HG03342 (cell line): Measurements from ENCODE around the gene CTIF.

Experiments
- ATAC-seq: cut with Tn5 transposase; IDR thresholded peaks from one replicate; pipeline ENCODE4 v1.9.1; 2021; ENCODE audit warnings: mild to moderate bottlenecking, moderate library complexity; ENCODE audit not compliant: unreplicated experiment

The CTIF gene

DNA sequence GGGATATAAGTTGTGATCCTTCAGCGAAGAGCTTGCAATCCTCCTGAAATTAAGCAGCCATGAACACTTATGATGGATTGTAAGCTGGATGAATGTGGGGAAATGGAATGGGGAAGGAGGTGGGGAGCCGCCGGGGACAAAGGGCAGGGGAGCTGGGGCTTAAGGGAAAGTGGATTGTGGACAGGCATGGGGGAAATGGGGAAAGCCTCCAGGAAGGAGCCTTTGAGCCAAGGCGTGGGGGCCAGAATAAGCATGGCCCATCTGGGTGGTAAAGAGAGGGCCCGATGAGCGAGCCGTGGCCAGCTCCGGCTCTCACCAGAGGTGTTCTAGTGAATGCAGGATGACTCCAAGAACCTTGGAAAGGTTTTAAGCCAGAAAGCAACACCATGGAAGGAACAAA is 288.0 kb downstream of the CTIF start:
- ATAC-seq: no peak

DNA sequence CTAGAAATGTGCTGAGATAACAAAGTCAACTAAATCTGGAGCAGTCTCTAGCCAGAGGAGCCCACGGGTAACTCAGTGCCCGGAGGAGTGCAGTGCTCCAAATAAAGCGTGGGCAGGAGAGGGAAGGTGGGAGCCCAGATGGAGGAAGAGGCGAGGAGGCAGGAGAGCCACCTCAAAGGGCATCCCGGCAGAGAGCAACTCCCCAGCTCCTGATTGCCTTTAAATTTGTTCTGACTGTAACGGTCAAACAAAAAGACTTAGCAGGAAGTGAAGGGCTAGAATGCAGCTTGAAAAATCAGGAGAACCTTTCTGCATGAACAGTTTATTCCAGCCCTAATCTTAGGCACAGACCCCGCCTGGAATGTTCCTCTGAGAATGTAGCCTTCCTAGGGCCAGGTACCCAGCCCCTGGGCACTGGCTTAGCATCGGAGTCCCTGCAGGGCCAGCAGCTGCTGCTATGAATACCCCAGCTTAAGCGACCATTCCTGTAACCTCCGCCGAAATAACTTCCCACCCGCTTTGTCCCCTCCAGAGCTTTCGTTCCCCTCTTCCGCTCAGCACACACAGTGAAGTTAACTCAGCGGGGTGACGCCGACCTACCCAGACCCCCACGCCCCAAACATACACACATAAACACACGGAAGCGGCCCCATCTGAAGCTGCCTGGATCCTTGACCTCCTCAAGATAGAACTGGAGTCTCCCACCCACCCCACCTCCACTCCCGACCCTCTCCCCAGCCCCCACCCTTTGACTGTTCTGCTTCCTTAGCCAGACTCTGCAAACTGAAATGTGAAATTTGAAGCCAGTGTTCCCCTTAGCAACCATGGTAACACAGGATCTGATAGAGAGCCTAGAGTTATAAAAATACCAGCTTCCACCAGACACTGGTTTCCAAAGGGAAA is 288.7 kb downstream of the CTIF start:
- no peak for ATAC-seq

DNA sequence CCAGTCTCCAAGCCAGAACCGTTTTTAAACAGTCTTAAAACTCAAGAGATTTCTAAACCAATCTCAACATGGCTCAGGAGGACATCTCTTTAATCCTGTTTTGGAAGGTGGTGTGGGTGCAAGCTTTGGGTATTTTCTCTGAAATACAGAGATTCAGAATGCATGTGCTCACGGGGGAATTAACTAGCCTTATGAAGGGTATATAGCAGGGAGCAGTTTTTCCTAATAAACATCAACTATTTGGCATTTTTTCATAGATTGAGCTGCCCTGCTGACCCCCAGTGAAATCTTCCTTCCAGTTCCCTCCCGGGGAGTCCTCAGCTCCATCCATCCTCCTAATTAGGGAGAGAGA is 289.3 kb downstream of the CTIF start:
- ATAC-seq: no peak

DNA sequence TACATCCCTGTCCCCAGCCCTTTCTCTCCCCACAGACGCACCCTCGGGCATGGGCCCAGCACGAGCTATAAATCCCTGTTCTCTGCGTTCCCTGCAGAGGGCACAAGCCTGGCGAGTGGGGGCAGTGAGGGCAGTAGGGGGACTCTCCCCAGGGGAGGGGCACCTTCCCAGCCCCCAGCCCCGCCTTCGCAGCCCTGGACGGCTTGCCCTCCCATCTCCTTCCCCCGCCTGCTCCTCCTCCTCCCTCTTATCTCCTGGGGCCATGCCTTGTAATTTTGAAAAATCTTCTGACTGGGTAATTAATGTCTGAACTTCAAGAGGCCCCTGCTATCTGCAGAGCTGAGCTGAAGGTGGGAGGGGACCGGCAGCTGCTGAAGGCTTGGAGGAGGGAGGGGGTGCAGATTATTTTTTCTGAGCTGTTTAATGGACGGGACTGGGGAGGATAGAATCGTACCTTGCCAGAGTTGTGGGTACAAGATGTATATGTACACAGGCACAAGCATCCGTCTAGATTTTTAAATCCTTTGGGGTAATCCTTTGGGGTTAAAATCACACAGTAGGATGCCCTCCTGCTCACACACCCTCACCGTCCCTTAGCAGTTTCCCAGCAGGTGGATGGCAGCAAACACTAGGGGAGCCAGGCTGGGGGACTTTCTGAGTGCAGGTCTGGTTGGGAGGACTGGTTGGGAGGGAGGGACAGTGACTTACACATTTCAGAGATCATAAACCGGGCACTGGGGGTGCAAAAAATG is 290.0 kb downstream of the CTIF start:
- ATAC-seq: no peak

DNA sequence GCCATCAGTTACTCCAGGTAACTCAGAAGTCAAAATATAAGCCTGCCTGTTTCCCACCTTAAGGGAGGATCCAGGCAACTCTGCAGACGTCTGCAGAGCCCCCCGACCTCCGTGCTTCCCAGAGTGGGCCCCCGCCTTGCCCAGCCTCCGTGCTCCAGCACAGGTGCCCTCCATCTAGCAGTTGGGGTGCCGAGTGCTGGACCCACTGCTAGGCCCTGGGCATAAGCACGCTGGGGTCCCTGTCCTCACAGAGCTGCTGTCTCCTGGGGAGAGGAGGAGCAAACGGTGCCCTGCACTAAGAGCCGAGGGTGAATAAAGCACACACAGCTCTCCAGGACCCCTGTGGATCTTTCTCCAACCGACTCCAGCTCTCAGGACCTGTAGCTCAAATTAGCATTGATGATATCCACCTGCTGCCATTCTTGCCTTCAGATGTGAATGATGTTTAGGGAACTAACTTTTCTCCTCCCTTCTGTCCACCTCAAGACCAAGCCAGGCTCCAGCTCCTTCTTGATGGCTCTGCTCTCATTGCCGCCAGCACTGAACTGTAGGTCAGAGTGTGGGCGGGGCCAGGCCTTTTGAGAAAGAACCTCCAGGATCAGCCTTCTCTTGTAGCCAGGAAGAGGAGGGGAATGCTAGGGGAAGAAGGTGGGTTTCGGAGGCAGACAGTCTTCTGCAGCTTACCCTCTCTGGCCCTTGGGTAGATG is 290.8 kb downstream of the CTIF start:
- ATAC-seq: no peak

DNA sequence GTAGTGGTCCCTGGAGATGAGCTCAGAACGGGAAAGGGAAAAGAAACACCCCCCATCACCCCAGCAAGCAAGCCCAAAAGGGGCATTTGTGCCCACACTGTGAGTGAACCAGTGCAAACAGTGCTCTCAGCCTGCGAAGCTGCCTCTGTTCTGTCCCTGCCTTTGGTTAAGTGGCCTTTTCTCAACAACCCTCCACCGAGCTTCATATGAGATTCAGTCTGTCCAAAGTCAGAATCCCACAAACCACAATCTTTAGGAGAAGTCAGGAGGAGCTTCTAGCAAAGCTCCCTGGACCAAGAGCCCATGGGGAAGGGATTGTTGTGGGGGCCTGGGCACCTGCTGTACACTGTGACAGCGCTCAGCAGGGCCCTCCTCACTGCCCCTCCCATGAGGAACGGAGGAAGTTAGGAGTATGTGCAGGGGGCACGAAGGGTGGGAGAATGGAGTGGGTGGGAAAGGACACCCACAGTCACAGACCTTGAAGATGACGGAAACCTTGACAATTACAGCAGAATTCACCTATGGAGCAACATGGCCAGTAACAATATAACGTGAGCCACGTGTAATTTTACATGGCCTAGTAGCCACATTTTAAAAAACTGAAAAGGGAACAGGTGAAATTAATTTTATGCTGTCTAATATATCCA is 292.4 kb downstream of the CTIF start:
- ATAC-seq: no peak

DNA sequence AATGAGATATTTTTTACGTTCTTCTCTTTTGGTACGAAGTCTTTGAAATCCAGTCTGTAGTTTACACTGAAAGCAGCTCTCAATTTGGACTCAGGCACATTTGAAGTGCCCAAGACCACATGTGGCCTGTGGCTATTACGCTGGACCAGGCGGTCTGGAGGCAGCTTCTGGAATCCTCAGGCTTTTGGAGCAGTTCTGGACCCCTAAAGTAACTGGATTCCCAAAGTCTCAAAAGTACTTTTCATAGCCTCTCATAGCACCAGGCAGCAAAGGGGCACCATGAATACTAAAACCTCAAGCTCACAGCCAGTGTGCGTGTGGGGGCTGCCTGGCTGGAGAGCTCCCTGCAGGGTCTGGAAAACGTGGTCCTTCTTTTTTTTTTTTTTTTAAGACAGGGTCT is 293.0 kb downstream of the CTIF start:
- no peak for ATAC-seq

DNA sequence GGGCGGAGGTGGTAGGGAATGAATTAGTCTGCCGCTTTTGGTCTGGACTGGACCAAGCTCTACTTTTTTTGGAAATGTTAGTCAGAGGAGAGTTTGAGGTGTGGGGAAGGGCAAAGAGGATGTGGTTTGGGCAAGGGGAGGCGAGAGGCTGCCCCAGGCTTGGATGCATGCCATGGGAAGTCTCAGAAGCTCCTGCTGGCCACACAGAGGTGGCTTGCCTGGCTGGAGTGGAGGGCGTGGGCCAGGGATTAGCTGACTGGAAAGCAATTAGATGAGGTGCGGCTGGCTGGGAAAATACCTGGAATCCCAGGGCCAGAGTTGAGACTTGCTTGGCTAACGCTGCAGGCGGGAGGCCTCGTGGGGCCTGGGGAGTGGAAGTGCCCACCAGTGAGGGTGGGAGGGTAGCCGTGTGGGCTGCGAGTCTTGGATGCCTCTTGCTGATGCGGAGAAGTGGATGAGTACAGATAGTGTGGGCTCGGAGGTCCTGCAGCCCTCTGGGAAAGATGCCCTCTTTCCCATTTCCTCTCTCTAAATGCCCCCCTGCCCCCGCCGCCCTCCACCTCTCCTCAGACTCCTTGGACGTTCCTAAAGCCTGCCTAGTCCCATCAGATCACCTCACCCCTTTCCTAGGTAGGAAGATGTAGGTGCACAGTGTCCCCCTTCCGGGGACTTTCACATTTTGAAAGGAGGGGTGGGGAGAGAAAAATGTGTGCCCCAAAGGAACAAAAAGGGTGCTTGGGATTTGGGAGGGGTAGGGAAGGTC is 294.3 kb downstream of the CTIF start:
- no peak for ATAC-seq

DNA sequence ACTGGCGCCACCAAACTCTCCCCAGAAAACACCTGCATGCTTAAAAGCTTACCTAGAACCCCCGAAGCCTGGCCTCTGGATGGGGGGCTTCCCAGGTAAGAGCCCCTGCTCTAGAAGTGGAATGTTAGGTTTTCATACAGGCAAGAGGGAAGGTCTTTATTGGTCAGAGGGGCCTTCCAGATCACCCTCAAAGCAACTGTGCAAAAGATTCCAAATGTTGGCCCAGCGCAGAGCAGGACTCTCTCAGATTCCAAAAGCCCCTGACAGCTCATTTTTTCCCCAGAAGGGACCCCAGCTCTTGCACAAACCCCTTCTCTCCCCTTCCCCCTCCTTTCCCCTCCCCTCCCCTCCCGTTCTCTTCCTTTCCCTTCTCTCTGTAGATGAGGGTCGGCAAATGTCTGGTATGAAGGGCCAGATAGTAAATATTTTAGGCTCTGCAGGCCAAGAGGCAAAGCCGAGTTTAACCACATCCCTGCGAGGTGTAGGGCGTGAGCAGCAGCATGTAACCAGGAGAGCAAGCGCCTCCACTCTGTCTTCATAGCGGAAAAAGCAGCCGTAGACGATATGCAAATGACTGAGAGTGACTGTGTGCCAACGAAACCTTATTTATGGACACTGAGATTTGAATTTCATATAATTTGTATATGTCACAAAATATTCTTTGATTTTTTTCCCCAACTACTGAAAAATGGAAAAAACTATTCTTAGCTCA is 295.0 kb downstream of the CTIF start:
- peak; percentile 72 for ATAC-seq

DNA sequence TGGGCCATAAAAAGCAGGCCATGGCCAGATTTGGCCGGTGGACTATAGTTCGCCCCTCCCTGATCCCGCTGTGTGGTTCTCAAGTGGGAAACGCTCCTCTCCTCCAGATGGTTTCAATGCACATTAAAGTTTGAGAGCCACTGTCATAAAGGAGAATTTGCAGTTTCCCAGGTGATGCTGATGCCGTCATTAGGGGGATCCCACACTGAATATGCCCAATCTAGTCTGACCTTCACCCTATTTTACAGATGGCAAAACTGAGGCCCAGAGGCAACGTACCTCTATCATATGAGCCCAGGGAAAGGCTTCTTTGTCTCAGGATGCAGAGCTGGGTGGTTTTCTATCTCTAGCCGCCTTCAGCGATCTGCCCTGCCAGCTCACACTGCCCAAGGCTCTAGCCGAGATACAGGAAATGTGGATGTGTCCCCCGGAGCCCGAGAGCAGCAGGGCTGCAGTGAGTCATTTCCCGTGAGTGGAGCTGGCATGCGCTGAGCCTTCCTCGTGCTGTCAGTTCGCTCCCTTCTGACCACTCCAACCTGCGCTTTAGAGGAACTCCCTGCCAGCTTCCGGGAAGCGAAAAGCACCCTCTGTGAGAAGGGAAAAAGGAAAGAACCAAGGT is 295.7 kb downstream of the CTIF start:
- peak; percentile 51 for ATAC-seq

DNA sequence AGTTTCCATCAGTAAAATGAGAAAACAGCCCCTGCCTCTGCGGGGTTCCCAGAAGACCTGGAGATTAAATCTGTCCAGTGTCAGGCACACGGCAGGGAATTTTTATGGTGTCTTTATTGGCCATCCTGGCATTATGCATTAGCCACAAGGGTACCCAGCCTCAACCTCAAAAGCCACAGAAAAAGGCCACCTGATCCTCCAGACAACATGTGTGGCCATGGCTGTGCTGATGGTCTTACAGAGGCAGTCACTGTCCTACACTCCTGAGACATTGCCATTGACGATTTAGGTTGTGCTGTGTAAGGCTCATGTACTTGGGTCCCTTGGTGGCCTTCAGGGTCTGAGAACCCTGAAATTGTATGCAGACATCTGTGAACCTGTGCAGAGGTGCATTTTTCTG is 296.3 kb downstream of the CTIF start:
- no peak for ATAC-seq

DNA sequence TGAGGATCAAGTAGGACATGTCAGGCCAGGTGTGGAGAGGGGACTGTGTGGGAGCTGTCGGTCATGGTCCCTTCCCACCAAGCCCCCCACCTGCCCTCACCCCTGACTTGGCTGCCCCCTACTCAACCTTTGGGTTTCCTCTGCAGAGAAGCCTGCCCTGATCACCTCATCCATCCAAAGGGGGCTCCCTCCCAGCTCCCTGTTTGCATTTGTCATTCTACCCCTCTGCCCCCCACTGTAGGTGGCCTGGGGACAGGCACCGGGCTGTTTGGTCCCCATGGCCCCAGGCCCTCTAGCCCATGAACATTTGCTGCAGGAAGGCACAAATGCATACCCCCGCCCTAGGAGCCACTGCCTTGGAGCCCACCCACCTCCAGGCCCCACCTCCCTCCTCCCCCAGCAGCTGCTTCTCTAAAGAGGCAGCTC is 296.9 kb downstream of the CTIF start:
- no peak for ATAC-seq

DNA sequence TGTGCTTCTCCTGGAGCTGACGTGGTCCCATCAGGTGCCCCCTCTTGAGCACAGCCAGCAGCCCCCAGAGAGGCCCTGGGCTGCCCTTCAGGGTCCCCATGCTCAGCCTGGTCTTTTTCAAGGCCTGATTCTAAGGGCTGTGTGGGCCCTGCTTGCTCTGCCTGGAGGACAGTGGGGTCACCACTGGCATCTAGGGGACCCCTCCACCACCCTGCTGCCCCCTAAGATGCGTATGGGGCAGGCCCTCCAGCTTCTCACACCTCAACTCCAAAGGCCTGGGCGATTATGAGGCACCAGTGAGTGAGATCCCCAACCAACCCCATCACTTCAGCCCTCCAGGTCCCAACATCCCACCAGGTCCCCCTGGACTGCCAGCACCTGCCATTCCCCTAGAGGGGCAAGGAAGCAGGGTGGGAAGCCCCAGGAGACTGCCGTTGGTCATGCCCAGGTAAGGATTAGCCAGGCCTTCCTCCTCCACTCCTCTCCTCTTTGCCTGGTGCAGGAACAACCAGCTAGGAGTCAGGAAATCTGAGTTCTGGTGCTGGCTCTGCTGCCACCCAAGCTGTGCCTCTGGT is 297.5 kb downstream of the CTIF start:
- no peak for ATAC-seq

DNA sequence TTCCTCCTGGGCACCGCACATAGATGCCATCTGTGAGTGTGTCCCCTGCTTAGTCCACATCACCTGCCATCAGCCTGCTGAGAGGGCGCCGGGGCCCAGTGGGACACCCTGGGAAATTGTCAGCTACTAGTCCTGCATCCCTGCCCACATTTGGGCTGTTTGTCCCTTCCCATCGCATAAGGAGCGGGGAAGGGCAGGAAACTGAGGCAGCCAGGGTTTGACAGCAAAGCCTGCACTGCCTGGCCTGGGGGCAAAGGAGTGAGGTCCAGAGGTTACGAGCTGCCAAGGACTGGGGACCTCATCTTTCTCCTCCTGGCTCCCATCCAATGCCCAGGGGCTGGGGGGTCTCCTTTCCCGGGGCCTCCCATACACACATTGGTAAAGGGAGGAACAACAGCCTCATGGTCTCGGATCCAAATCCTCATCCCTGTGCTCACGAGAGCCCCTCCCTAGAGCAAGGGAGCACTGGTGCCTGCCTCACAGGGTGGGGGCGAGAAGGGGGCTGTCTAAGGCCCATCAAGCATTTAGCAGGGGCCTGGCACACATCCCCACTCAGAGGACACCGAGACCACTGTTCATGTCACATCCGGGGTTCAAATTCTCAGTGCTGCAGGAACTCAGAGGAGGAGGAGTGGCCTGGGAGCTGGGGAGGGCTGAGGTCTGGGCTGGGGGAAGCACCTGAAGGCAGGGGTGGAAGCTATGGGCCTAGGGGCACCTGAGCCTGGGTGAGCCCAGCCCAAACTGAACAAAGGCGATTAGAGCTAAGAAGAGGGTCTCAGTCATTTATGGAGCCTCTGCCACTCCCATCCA is 298.2 kb downstream of the CTIF start:
- no peak for ATAC-seq

DNA sequence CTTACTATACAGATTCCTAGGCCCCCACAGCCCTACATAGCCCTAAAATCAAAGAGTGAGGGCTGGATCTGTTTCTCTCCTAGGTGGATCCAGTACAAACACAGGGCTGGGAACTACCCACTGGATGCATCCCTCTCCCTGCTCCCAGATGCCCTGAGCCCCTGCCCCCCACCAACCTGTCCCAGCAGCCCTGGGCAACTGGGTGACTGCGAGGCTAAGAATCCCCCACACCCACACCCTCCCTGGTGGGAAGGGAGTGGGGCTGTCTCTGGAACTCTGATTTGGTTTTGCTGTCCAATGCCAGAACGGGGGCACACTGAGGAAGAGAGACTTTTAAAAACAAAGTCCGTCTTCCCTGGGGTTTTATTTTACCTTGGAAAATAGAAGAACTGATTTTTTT is 298.8 kb downstream of the CTIF start:
- ATAC-seq: no peak

DNA sequence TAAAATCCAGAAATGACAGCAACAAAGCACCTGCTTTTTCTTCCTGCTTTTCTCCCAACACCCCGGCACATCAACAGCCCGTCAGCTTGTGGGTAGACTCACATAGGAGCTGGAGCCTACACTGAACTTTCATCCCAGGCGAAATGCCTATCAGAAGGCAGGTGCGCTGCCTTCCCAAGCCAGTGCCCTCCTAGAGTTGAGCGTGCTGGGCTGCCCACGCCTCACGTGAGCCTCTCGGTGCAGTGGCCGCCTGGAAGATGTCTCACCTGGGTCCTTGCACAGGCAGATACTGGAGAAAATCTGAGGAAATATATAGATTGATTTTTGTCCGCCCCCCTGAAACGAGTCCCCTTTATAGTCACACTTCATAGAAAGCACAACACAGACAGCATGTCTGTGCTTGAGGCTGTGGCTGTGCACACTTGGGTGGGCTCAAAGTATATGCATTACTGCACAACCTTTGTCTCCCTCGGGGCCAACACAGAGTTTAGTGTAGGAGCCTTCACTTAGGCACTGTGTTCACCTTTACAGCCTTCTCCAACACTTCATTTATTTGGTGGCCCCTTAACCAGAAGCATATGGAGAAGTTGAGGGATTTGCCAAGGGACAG is 299.4 kb downstream of the CTIF start:
- ATAC-seq: no peak

DNA sequence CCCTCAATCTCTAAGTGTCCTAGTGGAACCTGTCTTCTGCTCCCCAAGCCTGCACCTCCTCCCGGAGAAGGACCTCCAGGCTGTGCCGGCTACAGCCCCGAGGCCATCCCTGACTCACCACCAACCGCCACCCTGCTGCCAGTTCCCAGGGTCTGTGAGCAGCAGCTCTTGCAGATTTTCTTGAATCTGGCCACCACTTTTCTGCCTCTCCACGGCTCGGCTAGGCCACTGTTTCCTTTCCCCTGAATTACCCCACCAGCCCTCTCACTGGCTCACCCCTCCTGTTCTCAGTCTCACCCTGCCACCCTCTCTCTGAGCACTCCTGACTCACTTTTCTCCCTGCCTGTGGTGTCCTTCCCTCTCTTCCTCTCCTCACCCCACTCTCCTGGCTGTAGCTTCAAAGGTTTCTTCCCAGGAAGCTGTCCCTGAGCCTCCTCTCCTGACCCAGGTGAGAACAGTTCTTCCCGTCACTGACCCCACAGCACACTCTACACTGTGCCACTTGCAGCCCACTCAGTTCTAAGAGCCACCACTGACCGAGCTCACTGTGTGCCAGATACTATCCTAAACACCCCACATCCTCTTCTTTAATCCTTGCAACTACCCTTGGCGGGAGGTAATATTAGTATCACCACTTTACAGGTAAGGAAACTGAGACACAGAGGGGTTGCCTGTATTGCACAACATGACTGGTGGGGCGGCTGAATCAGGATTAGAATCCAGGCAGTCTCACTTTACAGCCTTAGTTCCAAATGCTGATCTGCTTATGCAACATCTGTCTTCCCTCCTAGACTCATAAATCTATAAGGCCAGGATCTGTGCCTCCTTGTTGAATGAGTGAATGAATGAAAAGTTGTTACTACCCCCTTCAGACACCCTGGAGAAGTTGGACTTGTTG is 300.3 kb downstream of the CTIF start:
- ATAC-seq: no peak
